DOHH2 (cell line): Measurements from ENCODE around the gene ELMOD3.
"Not testable (repeated sequence)": the region's sequence is repeated elsewhere in the genome, so short reads cannot be mapped to it uniquely, and the experiment has no call there.

Experiments
- H3F3A ChIP-seq: fragments of 200-600 bp; sonication (generic), shearing (Covaris generic); 2 replicates; pipeline ENCODE4 v1.6.0; 2016; ENCODE audit warnings: antibody characterized with exemption, mild to moderate bottlenecking; ENCODE audit not compliant: control insufficient read depth, insufficient read depth
- H3K27ac ChIP-seq: fragments of 200-600 bp; sonication (generic); 2 replicates; pipeline ENCODE4 v1.5.1; 2014; ENCODE audit warnings: low read depth, mild to moderate bottlenecking, low read length, moderate library complexity
- H3K27me3 ChIP-seq: fragments of 200-600 bp; sonication (generic); 2 replicates; pipeline ENCODE4 v1.6.1; 2014; ENCODE audit warnings: mild to moderate bottlenecking, low read length, mixed read lengths; ENCODE audit not compliant: control insufficient read depth
- H3K36me3 ChIP-seq: fragments of 200-600 bp; sonication (generic); 2 replicates; pipeline ENCODE4 v1.6.1; 2014; ENCODE audit warnings: mild to moderate bottlenecking, low read length, moderate library complexity, mixed read lengths; ENCODE audit not compliant: control insufficient read depth
- H3K4me1 ChIP-seq: fragments of 200-600 bp; sonication (generic); 2 replicates; pipeline ENCODE4 v1.6.1; 2014; ENCODE audit warnings: mild to moderate bottlenecking, low read length, mixed read lengths; ENCODE audit not compliant: control insufficient read depth
- H3K4me2 ChIP-seq: fragments of 200-600 bp; sonication (generic); 2 replicates; pipeline ENCODE4 v1.6.0; 2014; ENCODE audit warnings: mild to moderate bottlenecking, low read length, moderate library complexity
- H3K4me3 ChIP-seq: fragments of 200-600 bp; sonication (generic); 2 replicates; pipeline ENCODE4 v1.5.1; 2014; ENCODE audit warnings: mild to moderate bottlenecking, low read length, mixed read lengths
- H3K79me2 ChIP-seq: fragments of 200-600 bp; sonication (generic); 2 replicates; pipeline ENCODE4 v1.6.1; 2014; ENCODE audit warnings: mild to moderate bottlenecking, low read length, mixed read lengths; ENCODE audit not compliant: control insufficient read depth
- H3K9me2 ChIP-seq: fragments of 200-600 bp; sonication (generic); replicated peaks from 2 replicates; pipeline ENCODE4 v1.6.1; 2014; ENCODE audit warnings: mild to moderate bottlenecking, low read length, mixed read lengths; ENCODE audit not compliant: control insufficient read depth
- H3K9me3 ChIP-seq: fragments of 200-600 bp; sonication (generic); 2 replicates; pipeline ENCODE4 v1.6.1; 2014; ENCODE audit warnings: antibody characterized with exemption, low read length, mixed read lengths; ENCODE audit not compliant: control insufficient read depth, insufficient read depth
- H4K20me1 ChIP-seq: fragments of 200-600 bp; sonication (generic); 2 replicates; pipeline ENCODE4 v1.6.0; 2014; ENCODE audit warnings: low read depth, mild to moderate bottlenecking, antibody characterized with exemption, low read length, moderate library complexity; ENCODE audit not compliant: control insufficient read depth, insufficient read depth
- EZH2phosphoT487 ChIP-seq: fragments of 200-600 bp; sonication (generic); IDR thresholded peaks from 2 replicates; pipeline ENCODE4 v1.6.1; 2017; ENCODE audit warnings: borderline replicate concordance, mild to moderate bottlenecking, antibody characterized with exemption, low read length, moderate library complexity, mixed read lengths
- TF ChIP-seq, protein P1 (sequence below): fragments of 200-600 bp; sonication (generic); IDR thresholded peaks from one replicate; pipeline ENCODE4 v1.5.1; 2014; ENCODE audit warnings: antibody characterized with exemption, mild to moderate bottlenecking, low read depth, low read length; ENCODE audit not compliant: poor library complexity, severe bottlenecking

The ELMOD3 gene

DNA sequence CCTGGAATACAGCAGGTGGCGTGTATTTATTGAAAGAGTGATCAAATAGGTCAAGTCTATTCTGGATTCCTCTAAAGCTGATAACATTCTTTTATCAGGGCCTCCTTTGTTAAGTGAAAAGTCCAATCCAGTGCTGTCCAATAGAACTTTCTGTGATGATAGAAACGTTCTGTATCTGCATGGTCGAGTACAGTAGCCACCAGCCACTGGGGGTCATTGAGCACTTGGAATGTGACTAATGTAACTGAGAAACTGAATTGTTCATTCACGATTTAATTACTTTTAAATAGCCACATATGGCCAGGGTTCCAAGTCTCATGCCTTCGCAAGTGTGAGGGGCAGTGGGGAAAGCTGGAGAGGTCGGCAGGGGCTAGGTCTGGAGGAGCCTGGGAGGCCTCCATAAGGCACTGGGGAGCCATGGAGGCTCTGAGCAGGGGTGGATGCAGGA, 84.5 kb downstream of the ELMOD3 start:
- Histone ChIP-seq H3K36me3 (no peaks in the 10 kb centered on the region), H3K27me3 (no peaks in the 10 kb centered on the region; the same call in 1 of the 2 replicates), H3K79me2 (no peaks in the 10 kb centered on the region), H3K9me3 (no peaks in the 10 kb centered on the region), H3K4me1 (peaks cover 17% of the 10 kb centered on the region), H3K27ac (no peak overlapping the region), H3K4me3 (no peak overlapping the region), H3F3A (no peaks in the 10 kb centered on the region), H4K20me1 (no peaks in the 10 kb centered on the region), H3K4me2 (no peak overlapping the region), H3K9me2 (no peaks in the 10 kb centered on the region)
- no peak for TF ChIP-seq EZH2phosphoT487
- TF ChIP-seq, protein P1, sequence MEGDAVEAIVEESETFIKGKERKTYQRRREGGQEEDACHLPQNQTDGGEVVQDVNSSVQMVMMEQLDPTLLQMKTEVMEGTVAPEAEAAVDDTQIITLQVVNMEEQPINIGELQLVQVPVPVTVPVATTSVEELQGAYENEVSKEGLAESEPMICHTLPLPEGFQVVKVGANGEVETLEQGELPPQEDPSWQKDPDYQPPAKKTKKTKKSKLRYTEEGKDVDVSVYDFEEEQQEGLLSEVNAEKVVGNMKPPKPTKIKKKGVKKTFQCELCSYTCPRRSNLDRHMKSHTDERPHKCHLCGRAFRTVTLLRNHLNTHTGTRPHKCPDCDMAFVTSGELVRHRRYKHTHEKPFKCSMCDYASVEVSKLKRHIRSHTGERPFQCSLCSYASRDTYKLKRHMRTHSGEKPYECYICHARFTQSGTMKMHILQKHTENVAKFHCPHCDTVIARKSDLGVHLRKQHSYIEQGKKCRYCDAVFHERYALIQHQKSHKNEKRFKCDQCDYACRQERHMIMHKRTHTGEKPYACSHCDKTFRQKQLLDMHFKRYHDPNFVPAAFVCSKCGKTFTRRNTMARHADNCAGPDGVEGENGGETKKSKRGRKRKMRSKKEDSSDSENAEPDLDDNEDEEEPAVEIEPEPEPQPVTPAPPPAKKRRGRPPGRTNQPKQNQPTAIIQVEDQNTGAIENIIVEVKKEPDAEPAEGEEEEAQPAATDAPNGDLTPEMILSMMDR: no peak

- H4K20me1 ChIP-seq, H3F3A ChIP-seq, H3K27ac ChIP-seq, H3K36me3 ChIP-seq, H3K79me2 ChIP-seq, H3K4me2 ChIP-seq, H3K9me3 ChIP-seq, H3K9me2 ChIP-seq, H3K4me3 ChIP-seq, H3K27me3 ChIP-seq: not testable (repeated sequence)
- H3K4me1 ChIP-seq: peaks cover 17% of the 10 kb centered on the region
Measured at GRCh38 chr2:85439569-85439968, 85.0 kb downstream of the ELMOD3 start.

- no peaks in the 10 kb centered on the region for H3K9me3 ChIP-seq
- H3F3A ChIP-seq: no peaks in the 10 kb centered on the region
- no peak overlapping the region for H3K27ac ChIP-seq
- no peaks in the 10 kb centered on the region for H3K36me3 ChIP-seq
- H4K20me1 ChIP-seq: no peaks in the 10 kb centered on the region
- no peaks in the 10 kb centered on the region; the same call in 1 of the 2 replicates for H3K27me3 ChIP-seq
- no peaks in the 10 kb centered on the region for H3K79me2 ChIP-seq
- H3K4me3 ChIP-seq: no peak overlapping the region
- no peaks in the 10 kb centered on the region for H3K9me2 ChIP-seq
- no peak overlapping the region for H3K4me2 ChIP-seq
- peaks cover 17% of the 10 kb centered on the region for H3K4me1 ChIP-seq
- TF ChIP-seq, protein P1: no peak
- no peak for TF ChIP-seq EZH2phosphoT487
Measured at GRCh38 chr2:85439986-85440385, 85.4 kb downstream of the ELMOD3 start.

DNA sequence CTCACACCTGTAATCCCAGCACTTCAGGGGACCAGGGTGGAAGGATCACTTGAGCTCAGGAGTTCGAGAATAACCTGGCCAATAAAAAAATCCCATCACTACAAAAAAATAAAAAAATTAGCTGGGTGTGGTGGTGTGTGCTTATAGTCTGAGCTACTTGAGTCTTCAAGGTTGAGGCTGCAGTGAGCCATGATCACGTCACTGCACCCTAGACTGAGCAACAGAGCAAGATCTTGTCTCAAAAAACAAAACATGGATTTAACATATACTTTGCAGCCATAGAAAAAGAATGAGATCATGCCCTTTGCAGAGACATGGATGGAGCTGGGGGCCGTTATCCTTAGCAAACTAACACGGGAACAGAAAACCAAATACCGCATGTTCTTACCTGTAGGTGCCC, 86.2 kb downstream of the ELMOD3 start:
- H3F3A ChIP-seq: no peaks in the 10 kb centered on the region
- H3K27me3 ChIP-seq: no peaks in the 10 kb centered on the region; the same call in 1 of the 2 replicates
- H3K79me2 ChIP-seq: no peaks in the 10 kb centered on the region
- no peaks in the 10 kb centered on the region for H3K36me3 ChIP-seq
- H3K4me2 ChIP-seq: no peak overlapping the region
- H3K4me1 ChIP-seq: peaks cover 17% of the 10 kb centered on the region
- H3K9me3 ChIP-seq: no peaks in the 10 kb centered on the region
- H3K4me3 ChIP-seq: no peak overlapping the region
- no peaks in the 10 kb centered on the region for H3K9me2 ChIP-seq
- H3K27ac ChIP-seq: no peak overlapping the region
- no peak for TF ChIP-seq EZH2phosphoT487
- TF ChIP-seq, protein P1: no peak
- H4K20me1 ChIP-seq: no peaks in the 10 kb centered on the region
